Neural crest cell (in vitro differentiated cells): ENCODE data around the gene KRTAP10-11. TPM values are rescaled to one million over a fixed set of nuclear protein-coding genes. Genes with fewer than 3 reads are reported as not detected.

Experiments
- DNase-seq: peaks from one replicate; pipeline ENCODE4 v3.0.0; 2021; ENCODE audit warnings: low read depth, mixed read lengths, low spot score
- H3K27ac Mint-ChIP-seq: one replicate; pipeline ENCODE4 v1.8.0; 2021; ENCODE audit warnings: mild to moderate bottlenecking, mixed read lengths; ENCODE audit not compliant: unreplicated experiment
- H3K27me3 Mint-ChIP-seq: 2 replicates; pipeline ENCODE4 v1.8.0; 2021; ENCODE audit warnings: low read depth, mild to moderate bottlenecking, mixed read lengths
- H3K36me3 Mint-ChIP-seq: 2 replicates; pipeline ENCODE4 v1.8.0; 2021; ENCODE audit warnings: low read depth, mild to moderate bottlenecking, mixed read lengths
- H3K4me1 Mint-ChIP-seq: 2 replicates; pipeline ENCODE4 v1.8.0; 2021; ENCODE audit warnings: mixed read lengths
- H3K4me3 Mint-ChIP-seq: one replicate; pipeline ENCODE4 v1.8.0; 2021; ENCODE audit warnings: mild to moderate bottlenecking, mixed read lengths
- H3K9me3 Mint-ChIP-seq: 2 replicates; pipeline ENCODE4 v1.8.0; 2021; ENCODE audit warnings: mixed read lengths
- CTCF ChIP-seq: fragments of 200-600 bp; sonication (generic); conservative IDR thresholded peaks from 2 replicates; pipeline ENCODE4 v1.5.0; 2021; ENCODE audit warnings: antibody characterized with exemption, mild to moderate bottlenecking
- total RNA-seq: library from RNA; stranded (reverse); gene quantifications from 2 replicates; pipeline ENCODE4 v1.2.1, GENCODE V29; 2021

Gene KRTAP10-11
- total RNA-seq, 1 donor from 2014 or later = not detected

- H3K4me1 Mint-ChIP-seq = no peaks in the 10 kb centered on the region
- no peaks in the 10 kb centered on the region for H3K9me3 Mint-ChIP-seq
- DNase-seq = no peak
- H3K27ac Mint-ChIP-seq = no peak overlapping the region
- H3K27me3 Mint-ChIP-seq = peaks cover 6% of the 10 kb centered on the region
- no peaks in the 10 kb centered on the region for H3K36me3 Mint-ChIP-seq
- no peak for TF ChIP-seq CTCF
- H3K4me3 Mint-ChIP-seq = no peak overlapping the region
Observed at GRCh38 chr21:44650265-44650972, 4.2 kb downstream of the KRTAP10-11 start.

- Mint-ChIP-seq H3K36me3 (no peaks in the 10 kb centered on the region), H3K4me1 (no peaks in the 10 kb centered on the region), H3K27ac (no peak overlapping the region), H3K9me3 (no peaks in the 10 kb centered on the region), H3K4me3 (no peak overlapping the region), H3K27me3 (peaks cover 6% of the 10 kb centered on the region)
- no peak for TF ChIP-seq CTCF
- no peak for DNase-seq
Observed at GRCh38 chr21:44650973-44651675, 4.9 kb downstream of the KRTAP10-11 start.

DNA sequence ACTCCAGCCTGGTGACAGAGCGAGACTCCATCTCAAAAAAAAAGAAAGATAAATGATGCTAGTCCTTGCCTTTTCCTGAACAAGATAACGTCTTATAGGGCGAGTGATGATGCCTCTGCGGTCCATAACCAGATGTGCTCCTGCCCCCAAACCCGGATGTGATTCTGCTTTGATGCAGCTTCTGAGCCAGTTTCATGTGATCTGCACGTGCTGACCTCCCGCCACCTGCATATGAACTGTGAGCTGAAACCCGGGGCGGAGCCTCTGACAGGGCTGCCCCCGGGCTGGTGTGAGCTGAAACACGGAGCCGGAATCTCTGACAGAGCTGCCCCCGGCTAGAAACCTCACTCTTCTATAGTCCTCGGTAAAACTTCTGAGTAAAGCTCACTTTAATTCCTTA is 6.9 kb downstream of the KRTAP10-11 start:
- H3K9me3 Mint-ChIP-seq = peaks cover 2% of the 10 kb centered on the region
- no peak for TF ChIP-seq CTCF
- no peaks in the 10 kb centered on the region for H3K4me1 Mint-ChIP-seq
- no peaks in the 10 kb centered on the region for H3K36me3 Mint-ChIP-seq
- no peak overlapping the region for H3K27ac Mint-ChIP-seq
- no peak overlapping the region for H3K4me3 Mint-ChIP-seq
- no peak for DNase-seq
- no peaks in the 10 kb centered on the region for H3K27me3 Mint-ChIP-seq

- H3K4me1 Mint-ChIP-seq = peaks cover 4% of the 10 kb centered on the region
- no peak overlapping the region for H3K27ac Mint-ChIP-seq
- no peak for TF ChIP-seq CTCF
- no peaks in the 10 kb centered on the region for H3K27me3 Mint-ChIP-seq
- peaks cover 2% of the 10 kb centered on the region for H3K9me3 Mint-ChIP-seq
- no peaks in the 10 kb centered on the region for H3K36me3 Mint-ChIP-seq
- DNase-seq = no peak
- H3K4me3 Mint-ChIP-seq = no peak overlapping the region
Observed at GRCh38 chr21:44653656-44654575, 7.7 kb downstream of the KRTAP10-11 start.

DNA sequence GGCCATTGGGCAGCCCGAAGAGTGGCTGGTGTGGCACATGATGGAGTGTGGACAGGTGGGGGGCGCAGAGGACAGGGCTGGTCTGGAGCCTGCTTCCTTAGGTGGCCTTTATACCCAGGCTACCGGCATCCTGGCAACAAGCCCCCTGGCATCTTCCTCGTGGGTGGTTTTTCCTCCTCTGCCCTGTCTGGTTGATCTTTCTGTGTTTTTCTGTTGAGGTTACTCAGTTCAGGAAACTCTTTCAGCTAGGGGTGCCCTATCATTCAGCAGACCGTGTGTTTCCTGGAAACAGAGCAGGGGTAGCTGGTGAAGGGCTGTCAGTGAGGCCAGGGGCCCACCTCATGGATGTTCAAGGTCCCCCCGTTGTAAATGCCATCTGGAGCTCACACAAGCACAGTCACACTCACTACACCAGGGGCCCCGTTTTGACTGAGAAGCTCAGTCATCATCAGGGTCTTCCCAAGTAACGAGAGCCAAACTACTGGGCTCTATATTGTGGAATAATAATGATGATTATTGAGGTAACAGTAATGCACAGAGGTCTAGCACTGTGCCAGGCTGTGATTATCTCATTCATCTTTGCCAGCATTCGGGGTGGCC is 8.5 kb downstream of the KRTAP10-11 start, which contains the start of gene KRTAP12-4:
TSS of gene KRTAP12-4 (minus strand) at position 84 of the 600 bp plus-strand sequence. CDS start at position 39, 45 bp downstream.
- no peaks in the 10 kb centered on the region for H3K36me3 Mint-ChIP-seq
- TF ChIP-seq CTCF = no peak
- H3K9me3 Mint-ChIP-seq = peaks cover 2% of the 10 kb centered on the region
- no peaks in the 10 kb centered on the region for H3K27me3 Mint-ChIP-seq
- peaks cover 8% of the 10 kb centered on the region for H3K4me1 Mint-ChIP-seq
- no peak for DNase-seq
- H3K27ac Mint-ChIP-seq = no peak within 1 kb of the TSS
- H3K4me3 Mint-ChIP-seq = no peak within 1 kb of the TSS
